NCI-H2196 treated with DMSO at 0.1 percent for 48 hours (cell line): ENCODE measurements around the gene CDK14.
A peak's percentile ranks its signal among the peaks of the same experiment; 100 is the strongest.

Source experiments
- DNase-seq: peaks from one replicate; lab custom pipeline; 2025; ENCODE audit not compliant: unreplicated experiment; lab: John Stamatoyannopoulos, UW

Gene CDK14

DNA sequence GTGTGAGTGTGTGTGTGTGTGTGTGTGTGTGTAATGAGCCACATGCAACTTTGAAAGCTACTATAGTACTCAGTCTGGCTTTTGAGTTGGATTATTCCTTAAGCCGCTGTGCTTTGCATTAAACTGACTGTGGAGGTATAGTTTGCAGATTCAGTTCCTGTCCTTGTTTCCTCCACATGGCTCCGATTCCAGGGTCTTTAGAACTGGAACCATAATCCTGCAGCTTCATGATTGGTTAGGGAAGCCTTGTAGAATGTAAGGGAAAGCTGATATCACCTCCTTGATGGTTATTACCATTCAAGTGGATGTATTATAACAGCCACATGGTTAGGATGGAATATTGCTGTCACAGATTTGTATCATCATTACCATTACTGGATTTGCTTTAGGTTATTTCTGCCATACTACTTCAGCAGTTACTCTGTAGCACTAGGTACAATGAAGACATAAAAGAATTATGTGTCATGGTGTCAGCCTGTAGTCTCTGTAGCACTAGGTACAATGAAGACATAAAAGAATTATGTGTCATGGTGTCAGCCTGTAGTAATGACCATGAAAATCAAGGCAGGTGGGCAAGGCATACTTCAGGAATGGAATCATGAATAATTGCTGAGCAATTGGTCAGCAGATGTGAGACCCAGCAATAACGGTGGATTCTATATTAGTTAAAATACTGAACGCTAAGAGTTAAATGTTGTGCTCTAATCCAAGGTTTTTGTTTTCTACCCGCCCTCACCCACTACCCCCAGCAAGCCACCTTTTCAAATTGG lies 393.1 kb downstream of the CDK14 start:
- no peak for DNase-seq

DNA sequence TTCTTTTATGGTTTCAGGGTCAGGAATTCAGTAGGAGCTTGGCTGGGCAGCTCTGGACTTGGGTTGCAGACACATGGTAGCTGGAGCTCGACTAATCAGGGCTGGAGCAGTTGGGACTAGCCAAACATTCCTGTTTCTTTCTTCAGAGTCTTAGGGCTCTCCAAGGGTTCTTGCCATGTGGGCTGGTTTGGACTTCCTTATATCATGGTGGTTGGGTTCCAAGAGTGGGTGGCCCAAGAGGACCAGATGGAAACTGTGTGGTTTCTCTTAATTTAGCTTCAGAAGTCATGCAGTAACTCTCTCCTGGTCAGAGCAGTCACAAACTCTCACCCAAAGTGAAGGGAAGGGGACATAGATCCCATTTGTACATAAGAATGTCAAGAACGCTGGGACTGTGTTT lies 398.0 kb downstream of the CDK14 start:
- DNase-seq, result no peak

DNA sequence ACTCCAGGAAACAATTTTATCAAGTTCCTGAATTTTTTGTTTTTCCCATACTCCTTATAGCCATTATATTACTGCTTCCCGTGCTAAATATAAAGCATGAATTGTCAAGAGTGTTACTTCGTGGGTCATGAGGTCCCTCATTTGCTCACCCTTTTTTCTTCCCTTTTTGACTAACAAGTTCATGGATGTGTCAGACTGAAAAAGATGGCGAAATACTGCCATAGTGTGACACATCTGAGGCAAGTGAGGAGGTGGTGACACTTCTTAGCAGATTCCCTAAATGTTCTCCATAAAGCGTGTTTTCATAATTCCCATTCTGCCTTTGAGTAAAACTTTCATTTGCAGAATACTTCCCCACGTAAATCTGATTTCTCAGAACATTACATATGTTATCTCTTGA lies 398.5 kb downstream of the CDK14 start:
- DNase-seq, result no peak

DNA sequence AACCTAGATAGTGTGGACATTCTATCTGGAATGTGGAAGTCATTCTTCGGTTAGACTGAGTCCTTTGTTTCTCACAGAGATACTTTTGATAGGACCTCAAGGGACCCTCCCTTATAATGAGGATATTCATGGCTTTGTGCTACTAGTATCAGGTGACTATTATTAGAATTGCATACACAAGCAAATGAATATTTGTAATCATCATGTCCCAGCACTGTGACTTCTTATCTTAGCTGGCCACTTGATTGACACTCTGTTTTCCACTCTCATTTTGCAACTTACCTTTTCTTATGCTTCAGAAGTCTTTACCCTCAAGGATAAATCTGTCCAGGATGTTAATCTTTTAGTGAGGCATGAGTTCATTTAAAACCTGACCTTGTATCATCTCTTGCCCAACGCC lies 399.9 kb downstream of the CDK14 start:
- DNase-seq, result no peak

DNA sequence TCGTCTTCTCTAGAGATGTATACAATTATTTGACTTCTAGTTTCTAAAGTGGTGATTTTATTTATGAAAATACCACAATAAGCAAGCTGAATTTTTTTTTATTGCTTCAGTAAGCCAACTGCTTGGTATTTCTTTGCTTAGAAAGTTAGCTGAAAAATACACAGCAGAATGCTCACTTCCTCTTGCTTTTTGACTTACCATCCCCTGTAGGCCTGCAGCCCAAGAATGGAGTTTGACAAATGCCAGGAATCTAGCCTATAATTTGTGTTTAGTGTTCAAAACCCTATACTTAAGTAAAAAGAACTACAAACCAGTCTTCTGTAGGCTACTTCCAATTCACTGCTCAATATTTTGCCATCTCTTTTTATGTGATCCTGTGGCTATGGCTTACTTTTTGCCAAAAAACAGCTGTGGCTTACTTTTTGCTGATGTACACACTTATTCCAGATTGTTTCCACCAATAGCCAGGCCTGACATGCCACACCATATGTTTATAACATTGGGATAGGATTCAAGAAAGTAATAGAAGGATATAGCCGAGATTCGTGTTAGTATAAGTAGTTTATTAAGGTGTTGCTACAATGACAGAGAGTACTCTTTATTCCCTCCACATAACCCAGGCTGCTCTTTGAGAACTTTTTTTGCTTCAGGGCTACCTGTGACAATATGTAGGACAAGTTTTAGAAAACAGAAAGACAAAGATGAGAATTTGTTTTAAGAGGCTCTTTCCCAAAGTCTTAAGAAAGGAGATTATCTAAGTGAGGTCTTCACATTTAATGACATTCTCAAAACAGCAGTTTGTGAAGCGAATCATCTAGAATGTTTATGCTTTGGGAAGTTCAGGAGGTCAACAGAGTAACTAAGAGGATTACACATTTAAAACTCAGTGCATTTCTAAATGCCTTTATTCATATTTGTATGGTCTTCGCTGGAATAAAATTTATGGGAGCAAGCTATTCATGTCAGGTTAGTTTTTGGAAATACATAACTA lies 404.2 kb downstream of the CDK14 start:
- no peak for DNase-seq

DNA sequence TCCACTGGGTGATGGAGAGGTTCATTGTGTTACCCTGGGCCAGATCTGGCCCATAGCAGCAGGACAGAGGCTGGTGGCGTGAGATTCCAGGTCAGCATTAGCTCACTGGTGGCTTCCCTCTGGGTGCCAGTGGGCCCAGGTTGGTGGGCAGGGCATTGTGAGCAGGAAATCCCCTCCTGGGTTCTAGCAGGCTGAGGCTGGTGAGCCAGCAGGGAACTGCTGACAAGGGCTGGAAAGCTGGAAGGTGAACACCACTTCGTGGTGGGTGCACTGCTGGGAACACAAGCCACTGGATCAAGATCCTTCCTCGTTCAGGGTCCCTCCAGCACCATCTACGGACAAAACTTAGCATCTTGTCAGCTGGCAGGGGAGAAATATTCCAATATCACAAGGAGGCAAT lies 408.9 kb downstream of the CDK14 start:
- DNase-seq, result no peak

DNA sequence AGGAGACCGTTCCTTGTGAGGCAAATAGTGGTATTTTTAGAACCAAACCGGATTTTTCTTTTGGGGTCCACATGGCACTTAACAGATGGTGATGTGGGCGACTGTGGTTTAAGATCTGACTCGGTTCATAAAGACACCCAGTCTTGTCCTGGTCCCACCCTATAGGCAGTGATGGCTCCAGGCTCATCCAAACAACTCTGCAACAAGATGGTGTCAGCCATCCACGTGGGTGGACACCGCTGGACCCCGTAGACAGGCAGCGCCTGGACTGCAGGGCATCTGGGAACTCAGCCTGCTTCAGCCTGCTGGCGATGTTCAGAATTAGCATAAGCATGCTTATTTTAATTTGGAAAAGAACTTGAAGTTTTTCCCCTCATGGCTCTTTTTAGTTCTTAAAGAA lies 409.7 kb downstream of the CDK14 start:
- no peak for DNase-seq

DNA sequence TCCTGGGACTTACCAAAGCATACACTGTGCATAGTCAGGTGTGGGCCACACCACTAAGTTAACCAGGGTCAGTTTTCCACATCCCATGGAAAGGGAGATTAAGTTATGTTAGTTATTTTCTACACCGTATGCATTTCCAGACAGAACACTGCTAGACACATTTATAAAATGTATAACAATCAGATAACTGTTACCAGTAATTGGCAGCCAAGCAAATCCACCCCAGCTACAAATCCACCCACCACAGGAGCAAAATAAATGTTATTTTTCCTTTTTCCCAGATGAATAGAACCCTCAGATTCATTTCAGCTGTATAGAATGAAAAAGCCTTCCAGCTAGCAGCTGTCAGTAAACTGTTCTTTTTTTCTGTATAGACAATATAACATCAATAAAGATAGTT lies 411.2 kb downstream of the CDK14 start:
- no peak for DNase-seq

DNA sequence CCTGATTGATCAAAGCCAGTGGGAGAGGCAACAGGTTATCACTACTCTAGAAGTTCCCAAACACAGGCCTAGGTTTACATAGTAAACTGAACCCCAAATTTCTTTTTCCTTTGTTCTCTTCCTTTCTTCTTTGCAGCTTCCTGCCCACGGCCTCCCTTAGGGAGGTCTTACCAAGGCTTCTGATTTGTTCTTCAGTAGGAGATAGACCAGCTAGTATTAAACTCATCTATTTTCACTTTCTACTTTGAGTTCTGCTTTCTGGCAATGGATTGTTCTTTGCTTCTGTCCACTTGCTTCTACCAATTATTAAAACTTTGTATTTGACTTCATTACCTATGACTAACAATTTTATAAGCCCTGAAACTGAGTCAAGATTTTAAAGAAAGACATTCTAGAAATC lies 417.0 kb downstream of the CDK14 start:
- DNase-seq, result no peak

DNA sequence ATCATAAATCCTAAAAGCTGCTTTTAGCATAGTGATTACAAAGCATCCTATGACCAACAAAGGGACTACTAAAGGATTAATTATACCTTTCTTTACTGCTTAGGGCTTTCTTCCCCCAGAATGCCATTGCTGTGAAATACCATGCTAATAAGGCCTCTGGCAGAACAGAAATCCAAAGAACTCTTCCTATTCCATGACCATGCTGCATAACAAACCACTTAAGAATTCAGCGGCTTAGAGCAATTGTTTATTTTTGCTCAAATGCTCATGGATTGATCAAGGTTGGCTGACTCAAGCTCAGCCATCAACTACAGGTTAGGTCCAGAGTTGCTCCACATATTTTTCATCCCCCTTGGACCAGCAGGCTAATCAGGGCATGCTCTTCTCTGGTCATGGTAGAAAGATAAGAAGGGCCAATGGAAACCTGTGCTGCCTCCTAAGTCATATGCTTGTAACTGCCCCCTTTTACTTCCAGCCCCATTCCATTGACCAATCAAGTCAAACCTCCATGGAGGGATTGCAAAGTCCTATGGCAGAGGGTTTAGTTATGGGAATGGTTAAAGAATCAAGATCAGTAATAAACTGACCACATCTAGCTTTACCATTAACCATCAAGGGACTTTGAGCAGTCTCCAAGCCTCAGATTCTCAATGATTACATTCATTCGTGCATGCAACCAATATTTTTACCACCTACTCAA lies 423.7 kb downstream of the CDK14 start:
- no peak for DNase-seq

DNA sequence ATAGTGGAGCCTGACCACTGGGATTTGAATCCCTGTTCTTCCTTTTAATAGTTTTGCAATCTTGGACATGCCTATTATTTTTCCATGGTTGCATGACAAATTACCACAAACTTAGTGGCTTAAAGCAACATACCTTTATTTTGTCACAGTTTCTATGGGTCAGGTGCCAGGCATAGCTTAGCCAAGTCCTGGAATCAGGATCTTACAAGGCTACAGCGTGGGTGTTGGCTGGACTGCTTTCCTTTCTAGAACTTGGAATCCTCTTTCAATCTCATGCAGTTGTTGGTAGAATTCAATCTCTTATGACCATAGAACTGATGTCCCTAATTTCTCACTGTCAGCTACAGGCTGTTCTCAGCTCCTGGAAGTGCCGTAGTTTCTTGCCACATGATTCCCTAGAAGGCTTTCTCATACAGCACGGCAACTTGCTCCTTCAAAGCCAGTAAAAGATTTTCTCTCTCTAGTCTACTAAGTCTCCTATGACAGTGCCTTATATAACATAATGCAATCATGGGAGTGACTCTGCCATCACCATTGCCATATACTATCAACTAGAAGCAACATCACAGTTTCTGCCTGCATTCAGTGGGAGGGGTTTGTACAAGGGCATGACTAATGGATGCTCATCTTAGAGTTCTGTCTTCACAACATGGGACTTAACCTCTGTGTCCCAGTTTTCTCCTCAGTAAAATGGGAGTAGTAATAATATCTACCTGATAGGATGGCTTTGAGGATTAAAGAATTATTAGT lies 424.7 kb downstream of the CDK14 start:
- DNase-seq, result no peak

DNA sequence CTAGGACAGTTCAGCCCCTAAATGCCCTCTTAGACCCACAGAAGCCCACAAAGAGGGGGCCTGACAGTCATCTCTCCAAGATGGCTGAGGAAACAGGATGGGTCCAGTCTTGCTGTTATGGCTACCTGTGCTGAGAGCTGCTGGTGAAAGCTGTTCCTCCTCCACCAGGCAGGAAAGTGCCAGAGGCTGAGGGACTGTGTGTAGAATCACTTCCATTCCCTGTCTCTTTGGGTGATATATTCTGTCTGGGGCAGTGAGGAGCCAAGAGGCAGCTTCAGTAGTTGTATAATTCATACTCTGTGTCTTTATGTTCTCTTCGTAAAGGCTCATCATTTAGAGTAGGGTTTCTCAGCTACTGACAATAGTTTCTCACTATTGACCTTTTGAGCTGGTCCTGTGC lies 425.8 kb downstream of the CDK14 start:
- no peak for DNase-seq

DNA sequence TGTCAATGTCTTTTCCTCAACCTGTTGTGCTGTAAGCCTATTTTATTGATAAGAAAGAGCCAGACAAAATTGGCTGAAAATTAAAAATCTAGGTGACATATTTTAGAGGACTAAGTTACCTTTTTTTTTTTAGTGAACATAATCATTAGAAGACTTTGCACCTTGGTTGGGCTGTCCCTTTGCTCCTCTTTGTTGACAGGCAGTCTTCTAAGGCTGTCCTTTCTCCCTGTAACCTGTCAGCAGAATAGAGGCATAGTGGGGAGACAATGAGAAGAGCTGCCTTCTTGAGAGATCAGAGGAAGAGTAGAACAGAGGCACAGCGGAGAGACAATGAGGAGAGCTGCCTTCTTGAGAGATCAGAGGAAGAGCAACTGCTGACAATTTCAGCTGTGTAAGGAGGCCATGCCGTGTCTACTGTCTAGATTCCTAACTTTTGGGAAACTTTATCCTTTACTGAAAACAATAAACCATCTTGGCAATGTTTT lies 429.8 kb downstream of the CDK14 start:
- DNase-seq, result no peak

DNA sequence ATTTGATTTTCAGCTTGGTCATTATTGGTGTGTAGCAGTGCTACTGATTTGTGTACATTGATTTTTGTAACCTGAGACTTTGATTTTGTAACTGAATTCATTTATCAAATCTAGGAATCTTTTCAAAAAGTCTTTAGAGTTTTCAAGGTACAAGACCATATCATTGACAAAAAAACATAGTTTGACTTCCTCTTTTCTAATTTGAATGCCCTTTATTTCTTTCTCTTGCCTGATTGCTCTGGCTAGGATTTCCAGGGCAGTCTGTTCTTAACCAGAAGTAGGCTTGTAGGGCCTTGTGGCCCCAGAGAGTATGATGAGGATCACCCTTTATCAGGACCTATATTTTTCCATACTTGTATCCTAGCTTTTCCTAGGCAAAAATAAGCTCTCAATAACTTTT lies 433.6 kb downstream of the CDK14 start:
- DNase-seq, result no peak

DNA sequence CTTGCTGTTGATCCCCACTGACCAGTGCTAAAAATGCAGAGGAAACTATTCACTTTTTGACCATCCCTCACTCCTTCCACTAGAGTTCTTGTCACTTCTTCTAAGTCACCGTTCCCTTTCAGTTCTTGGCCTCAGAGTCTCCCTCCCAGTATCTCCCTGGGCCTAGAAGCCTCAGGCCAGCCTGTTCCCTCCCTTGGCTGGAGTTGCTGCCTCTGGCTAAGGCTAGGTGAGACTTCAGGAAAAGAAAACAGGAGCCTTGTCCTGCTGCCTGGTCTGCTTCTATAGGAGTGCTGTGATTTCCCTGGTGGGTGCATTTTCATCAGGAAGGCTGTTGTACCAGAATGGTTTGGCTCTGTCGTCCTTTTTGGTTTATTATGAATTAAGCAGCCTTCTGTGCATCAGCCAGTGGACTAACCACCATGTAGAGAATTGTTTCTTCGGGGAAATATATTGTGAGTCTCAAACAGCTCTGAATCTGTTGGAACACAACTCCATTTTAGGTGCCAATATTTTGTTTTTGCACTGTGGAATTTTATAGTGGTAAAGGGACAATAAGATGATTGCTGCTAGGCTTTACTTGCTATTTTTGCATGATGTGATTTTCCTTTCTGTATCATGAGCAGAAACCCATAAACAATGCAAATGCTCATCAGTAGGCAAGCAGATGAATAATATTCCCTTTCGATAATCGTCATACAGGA lies 434.7 kb downstream of the CDK14 start:
- DNase-seq, result no peak

DNA sequence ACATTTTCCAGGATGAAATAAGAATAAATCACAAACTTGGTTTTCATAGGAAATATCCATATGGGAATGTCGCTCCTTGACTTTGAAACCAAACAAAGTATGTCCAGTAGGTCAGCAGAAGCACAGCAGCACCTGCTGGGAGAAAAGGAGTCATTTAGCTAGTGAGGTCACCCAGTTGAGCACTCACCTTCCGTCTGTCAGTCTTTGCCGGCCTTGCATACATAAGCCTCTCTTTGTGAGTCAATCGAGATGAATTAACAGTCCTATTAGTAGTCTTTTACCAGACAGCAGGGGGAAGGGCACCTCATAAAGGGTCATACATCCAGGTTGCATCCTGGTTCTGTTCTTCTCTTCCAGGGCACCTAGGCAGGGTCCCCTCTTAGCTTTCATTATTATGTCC lies 435.6 kb downstream of the CDK14 start:
- DNase-seq, result no peak

DNA sequence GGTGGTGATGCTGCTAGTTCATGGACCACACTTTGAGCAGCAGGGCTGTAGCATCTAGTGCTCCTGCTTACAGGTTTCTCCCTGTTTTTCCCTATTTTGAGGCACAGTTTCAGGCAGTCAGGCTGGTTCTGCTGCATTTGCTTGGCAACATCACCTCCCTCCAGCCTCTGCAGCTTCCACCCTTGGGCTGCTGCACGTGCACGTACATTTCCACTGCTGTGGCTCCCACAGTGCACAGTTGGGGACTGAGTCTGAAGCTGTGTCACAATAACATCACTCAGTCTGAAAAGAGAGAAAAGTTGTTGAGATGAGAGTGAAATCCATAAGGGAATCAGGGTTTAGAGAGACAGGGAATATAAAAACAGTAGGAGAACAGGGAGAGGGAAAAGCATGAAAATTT lies 437.5 kb downstream of the CDK14 start:
- no peak for DNase-seq

DNA sequence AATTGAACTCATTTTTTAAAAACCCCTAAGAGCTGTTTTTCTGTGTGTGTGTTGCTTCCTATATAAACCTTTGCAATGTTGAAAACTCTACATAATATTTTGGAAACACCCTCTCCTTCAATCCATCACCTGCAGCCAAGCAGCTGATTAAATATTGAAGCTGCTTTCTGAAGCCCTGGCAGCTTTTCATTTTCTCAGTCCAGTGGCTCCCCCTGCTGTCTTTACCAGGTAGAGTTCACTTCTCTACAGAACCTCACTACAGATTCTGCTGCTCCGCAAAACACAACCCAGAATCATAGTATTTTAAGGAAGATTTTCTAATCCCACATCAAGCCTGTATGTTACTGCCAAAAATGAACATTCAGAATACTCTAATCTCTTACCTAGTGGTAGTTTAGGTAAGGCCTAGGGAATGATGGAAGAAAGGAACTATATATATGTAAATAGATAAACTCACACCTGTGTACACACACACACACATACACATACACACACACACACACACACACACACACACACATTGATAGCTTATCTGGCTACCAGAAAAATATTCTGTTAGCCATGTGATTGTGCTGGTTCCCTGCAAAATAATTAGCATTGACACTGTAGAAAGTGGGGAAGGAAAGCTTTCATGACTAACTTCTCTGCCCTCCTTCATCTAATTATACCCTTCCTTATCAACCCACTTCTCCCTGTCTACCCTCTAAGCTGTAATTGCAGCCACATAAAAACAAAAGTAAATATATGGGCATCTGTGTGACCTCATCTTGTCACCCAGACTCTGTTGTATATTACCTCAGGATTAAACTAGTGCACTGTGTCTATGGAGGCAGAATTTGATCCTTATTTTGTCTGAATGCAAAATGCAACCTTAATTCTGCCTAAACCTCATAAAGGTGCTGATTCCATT lies 438.6 kb downstream of the CDK14 start:
- DNase-seq, result peak; percentile 71

DNA sequence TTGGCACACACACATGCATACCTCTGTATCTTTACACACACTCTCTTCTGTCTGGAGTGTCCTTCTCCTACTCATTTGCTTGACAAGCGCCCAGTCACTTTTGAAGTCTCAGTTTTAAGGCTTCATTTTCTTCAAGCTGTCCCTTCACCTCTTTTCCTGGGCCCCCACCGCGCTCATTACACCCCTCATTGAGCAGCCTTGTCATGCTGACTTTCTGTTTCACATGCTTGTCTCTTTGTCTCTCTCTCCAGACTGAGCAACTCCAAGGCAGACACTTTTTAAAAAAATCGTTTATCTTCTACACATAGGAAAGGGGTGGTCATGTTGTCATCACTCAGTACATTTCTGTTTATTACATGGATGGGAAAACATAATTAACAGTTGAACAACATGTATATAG lies 442.9 kb downstream of the CDK14 start:
- DNase-seq, result no peak
